T-helper 9 cell (primary cell): ENCODE measurements around the gene LSAMP.

ENCODE experiments used
- DNase-seq: peaks from one replicate; pipeline ENCODE4 v3.0.0-alpha.2; 2020

LSAMP gene

GRCh38 chr3:116429479-116430269 is 15.6 kb downstream of the LSAMP start:
- DNase-seq, result no peak

GRCh38 chr3:116426036-116426435 is 19.3 kb downstream of the LSAMP start:
- DNase-seq, result no peak

DNA sequence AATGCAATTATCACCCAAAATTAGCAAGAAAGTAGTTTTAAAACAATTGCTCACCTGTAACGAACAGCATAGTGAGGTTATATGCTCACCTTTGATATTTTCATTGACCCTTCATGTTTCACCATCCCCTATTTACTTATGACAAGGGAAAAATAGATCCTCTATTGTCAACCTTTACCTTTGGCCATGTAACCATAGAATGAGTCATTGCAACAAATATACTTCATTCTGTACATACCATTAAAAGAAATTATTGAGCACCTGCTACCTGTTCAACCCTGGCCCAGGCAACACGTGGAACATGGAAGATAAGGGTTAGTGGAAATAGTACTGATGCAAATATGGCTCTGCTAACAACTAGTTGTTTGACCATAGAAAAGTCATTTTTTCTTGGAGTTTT is 20.2 kb downstream of the LSAMP start:
- DNase-seq, result no peak

DNA sequence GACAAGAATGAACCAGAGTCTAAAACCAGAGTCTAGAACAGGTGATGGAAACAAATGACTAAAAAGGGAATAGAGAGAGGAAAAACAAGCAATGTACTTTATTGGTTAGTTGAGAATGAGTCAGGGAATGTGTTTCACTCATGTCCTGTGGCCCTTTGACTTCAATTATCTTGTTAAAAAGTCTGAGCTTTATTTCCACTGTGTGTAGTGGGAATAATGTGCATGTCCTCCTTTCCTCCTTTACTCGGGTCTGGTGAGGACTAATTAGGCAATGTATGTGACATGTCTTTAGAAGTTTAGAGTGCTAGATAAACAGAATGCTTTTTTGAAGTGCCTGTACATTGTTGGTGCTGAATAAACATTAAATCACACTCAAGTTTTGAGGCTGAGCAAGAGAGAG is 21.3 kb downstream of the LSAMP start:
- DNase-seq, result no peak

GRCh38 chr3:116423374-116423773 is 21.9 kb downstream of the LSAMP start:
- no peak for DNase-seq

DNA sequence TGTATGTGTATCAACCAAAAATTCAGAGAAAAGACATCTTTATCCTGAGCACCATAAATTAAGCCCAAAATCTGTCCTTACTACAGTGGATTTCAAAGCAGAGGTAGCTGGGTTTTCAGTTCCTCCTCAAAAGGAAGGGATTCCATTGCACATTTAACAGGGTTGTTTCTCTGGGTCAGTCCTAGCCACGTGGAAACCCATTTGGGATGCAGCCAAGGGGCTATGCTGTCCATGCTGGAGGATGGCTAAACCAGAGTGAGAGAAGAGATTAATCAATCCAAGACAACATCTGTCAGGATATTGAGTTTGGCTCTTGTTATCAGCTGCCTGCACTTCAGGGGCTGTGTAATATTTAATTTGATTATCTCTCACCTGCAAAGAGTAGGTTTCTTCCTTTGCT is 28.1 kb downstream of the LSAMP start:
- DNase-seq, result no peak

DNA sequence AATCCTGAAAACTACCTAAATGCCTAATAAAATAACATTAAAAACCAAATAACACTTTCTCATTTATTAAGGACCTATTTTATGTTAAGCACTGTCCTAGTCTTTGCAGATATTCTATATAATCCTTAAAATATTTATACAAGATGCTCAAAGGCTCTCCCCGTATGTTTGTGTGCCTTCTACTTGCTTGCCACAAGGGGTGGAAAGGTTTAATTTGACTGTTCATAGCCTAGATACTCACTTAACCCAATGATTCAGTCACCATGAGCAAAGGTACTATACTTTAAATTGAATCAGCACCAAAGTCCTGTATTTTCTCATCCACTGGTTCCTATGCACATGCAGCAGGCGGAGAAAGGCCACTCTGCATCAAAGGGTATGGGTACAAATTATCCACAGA is 32.0 kb downstream of the LSAMP start:
- DNase-seq, result no peak

DNA sequence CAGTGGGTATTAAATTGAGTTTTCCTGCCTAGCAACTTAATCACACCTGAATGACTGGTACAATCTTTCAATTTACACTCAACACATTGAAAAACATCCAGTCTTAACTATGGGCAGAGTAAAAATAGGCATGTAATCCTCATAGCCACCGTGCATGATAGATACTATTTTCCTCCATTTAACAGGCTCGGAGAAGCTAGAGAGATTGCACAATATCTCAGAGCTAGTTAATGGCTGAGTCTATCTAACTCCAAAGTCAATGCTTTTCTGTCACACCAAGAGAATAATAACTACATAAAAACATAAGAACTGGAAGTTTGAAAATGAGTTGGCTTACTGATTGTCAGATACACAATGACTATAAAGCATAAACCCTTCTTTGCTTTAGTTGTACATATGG is 36.8 kb downstream of the LSAMP start:
- no peak for DNase-seq

DNA sequence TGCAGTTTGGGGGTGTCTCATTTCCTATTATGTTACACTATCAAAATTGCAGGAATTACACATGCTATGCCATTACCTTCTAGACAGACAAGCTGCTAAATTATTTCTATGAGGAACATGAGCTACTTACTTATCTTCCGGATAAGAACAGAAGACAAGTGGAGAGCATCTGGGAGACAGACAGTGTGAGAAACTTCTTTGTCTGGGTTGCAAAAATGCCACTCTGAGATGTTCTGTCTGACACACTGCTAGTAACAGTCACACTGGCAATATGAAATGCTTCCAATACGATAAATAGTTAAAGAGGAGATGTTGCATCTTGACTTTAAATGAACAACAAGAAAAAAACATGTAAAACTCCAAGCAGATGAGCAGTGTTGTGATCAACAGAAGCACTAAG is 40.1 kb downstream of the LSAMP start:
- no peak for DNase-seq

DNA sequence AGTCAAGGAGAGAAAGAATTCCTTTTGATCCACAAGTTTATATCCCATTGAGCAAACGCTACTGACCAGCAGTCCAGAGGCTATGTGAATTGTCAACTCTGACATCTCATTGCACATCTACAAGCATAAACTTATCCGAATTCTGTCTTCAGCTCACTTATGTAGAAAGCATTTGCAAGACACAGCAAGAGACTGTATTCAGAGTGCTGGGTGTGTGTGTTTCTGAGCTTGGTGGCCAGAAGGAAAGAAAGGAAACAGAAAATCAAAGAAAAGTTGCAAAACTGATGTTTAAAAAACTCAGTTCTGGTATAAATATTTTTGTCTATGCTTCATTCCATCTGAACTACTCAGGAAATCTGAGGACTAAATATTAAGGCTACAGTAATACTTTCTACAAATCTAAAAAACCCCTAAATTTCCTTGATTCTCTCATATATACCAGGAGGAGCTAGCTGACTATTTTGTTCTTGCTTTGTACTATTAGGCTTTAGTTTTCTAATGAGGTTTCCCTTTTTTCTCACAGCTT is 45.5 kb downstream of the LSAMP start:
- DNase-seq, result no peak

DNA sequence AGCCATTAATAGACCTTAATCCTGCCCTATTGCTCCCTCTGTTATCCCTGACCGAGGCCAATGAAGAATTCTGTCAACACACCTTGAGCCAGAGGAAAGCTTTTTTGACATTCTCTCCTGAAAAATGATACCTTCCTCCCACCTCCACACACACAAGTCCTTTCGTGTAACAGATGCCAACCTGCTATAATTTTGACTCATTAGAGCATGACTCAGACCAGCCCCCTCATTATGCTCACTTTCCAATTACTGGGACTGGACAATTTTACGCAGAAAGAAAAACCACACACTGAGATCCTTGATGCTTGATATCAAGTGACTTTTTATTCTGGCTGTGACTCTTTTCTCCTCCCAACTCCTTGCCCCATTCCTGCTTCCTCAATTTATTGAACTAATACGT is 50.9 kb downstream of the LSAMP start:
- no peak for DNase-seq

- DNase-seq, result no peak
These were observed 52.1 kb downstream of the LSAMP start for GRCh38 chr3:116393199-116393598.

GRCh38 chr3:116392291-116392690 is 53.0 kb downstream of the LSAMP start:
- DNase-seq, result no peak

DNA sequence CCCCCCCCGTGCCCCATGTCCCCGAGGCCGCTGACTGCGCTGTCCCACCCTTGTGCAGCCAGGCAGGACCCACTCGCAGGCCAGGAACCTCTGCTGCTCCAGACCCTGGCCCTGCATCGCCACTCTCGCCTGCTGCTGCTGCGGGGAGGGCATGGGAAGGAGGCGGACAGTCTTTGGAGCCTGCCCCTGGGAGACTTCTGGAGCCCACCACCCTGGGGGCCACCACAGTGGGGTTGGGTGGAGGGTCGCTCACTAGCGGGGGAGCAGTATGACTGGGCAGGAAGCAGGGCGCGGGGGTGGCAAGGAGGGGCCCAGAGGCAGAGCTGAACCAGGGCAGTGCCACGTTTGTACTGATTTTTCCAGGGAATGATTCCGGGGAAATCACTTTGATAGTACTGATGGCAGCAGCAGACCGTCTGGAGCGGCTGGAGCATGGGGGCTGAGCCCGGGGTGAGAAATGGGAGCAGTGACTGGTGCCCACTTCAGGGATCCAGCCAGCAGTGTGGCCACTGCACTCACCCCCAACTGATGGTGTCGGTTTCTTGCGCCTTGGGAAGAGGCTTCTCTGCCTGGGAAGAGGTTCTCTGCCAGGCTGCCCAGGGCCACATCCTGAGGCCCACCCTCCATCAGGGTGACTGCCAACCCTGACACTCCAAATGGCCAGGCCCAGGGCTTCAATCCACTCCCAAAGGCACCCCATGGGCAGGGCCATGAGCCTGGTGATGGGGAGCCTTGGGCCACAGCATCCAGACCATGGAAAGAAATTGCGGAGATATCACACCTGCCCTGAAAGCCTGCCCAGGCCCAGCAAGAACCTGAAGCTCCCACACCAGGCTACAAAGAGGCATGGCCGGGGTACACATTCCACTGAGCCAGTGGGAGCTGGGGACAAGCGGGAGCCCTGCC is 53.7 kb downstream of the LSAMP start:
- DNase-seq, result no peak

DNA sequence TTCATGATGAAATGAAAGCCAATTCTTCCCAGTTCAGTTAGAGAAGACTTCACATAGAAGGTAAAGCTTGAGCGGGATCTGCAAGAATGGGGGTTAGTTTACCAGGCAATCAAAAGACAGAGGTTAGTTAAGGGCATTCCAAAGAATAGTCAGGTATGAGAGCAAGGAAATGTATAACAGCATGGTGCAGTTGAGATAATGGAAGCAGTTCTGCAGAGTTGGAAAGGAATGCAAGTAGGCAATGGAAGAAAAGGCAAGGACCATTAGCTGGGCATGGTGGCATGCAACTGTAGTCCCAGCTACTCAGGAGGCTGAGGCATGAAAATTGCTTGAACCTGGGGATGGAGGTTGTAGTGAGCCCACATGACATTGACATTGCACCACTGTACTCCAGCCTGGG is 55.0 kb downstream of the LSAMP start:
- no peak for DNase-seq

DNA sequence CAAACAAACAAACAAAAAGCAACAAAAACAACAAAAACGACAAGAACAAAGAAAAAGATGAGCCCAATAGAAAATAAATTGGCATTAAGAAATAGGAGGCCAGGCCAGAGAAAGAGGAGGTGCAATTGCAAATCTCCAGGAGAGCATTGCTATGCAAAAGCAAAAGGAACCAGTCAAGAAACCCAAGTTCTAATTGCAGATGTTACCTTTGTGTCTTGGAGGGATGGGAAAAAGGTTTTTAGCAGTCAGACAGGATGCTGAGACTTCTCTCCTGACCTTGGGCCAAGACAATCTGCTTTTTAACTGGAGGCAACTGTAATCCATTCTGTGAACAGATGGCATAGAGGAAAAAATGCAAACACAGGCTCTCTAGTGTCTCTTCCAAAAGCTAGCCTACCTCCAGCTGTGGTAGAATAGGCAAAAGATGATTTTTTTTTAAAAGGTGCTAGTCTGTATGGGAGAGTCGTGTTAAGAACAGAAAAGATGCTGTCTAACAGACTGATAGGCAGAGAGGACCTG is 56.4 kb downstream of the LSAMP start:
- DNase-seq, result no peak

DNA sequence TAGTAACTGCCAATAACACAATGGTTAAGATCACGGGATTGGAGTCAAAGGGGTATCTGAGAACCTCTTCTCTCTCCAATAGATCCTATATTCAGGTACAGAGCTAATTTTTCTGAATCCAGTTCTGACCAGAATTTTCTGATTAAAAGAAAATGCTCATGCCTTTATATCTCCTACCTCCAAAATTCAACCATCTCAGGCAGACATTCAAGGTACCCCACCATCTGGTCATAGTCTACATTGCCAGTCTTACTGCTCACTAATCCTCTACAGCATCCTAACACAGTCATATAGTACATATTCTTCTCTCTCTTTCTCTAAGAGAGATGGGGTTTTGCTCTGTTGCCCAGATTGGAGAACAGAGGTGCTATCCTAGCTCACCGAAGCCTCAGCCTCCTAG is 59.1 kb downstream of the LSAMP start:
- DNase-seq, result no peak

GRCh38 chr3:116384717-116385116 is 60.6 kb downstream of the LSAMP start:
- no peak for DNase-seq

- DNase-seq, result no peak
These were observed 67.2 kb downstream of the LSAMP start for GRCh38 chr3:116378077-116378476.

- no peak for DNase-seq
These were observed 70.4 kb downstream of the LSAMP start for GRCh38 chr3:116374901-116375300.

DNA sequence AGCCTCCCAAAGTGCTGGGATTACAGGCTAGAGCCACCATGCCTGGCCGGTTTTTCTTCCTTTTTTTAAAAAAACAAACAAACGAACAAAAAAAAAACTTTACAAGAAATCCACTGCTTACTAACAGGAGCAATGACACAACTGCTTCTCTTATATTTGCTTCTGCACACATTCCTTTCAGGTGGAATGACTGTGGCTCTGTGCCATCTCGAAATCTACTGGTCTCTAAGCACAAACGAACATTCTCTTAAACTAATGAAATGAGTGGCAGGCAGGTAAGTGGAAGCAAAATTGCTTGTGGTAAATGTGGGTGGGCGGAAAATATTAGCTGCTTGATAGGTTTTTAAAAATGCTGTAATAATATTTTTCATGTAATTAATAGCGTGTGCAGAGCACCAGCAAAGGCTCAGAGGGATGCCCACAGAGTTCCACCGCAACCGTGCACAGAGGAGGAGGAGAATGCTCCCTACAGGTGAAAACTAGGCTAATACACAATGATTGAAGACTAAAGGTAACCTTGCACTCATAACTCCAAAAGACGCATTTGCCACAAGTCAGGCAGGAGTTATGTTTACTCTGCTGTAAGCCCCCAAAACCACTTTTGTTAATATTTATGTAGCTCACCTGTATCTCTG is 77.4 kb downstream of the LSAMP start:
- no peak for DNase-seq

DNA sequence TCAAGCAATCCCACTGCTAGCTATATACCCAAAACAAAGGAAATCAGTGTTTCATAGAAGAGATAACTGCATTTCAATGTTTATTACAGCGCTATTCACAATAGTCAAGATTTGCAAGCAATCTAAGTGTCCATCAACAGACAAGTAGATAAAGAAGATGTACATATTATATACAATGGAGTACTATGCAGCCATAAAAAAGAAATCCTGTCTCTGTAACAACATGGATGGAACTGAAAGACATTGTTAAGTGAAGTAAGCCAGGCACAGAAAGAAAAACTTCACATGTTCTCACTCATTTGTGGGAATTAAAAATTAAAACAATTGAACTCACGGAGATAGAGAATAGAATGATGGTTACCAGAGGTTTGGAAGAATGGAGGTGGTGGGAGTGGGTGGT is 89.2 kb downstream of the LSAMP start:
- no peak for DNase-seq

DNA sequence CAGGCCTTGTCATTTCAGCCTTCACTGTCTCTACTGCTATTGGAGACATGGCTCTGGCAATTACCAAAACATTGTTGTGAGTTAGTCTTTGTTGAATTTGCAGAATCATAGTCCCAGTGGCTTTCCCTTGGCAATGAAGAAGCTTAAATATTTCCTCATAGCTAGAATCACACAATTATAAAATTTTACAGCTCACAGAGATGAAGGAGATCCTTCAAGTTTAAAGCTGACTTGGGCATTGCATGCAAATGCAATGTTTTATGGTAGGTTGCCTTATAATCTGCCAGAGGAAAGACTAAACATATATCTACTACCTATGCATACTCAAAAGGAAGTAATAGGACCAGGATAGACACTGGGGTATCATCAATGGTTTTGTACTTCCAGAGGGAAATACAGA is 90.9 kb downstream of the LSAMP start:
- DNase-seq, result no peak
